ENCODE results near the gene HSPB6.

DNA sequence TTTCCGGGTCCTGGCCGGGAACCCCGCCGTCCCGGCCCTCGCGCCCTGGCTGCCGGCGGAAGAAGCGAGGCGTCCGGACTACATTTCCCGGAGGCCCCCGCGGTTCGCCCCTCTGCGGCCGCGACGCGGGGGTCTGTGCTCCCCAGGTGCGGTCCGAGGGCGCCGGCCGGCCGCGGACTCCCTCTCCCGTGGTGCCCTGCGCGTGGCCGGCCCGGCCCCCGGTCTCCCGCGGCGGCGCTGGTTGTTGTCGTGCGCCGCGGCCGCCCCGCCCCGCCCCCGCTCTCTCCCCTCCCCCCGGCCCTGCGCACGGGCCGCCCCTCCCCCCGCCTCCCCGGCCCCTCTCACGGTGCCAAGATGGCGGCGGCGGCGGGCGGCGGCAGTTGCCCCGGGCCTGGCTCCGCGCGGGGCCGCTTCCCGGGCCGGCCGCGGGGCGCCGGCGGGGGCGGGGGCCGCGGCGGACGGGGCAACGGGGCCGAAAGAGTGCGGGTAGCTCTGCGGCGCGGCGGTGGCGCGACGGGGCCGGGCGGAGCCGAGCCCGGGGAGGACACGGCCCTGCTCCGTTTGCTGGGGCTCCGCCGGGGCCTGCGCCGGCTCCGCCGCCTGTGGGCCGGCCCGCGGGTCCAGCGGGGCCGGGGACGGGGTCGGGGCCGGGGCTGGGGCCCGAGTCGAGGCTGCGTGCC, 39.0 kb downstream of the HSPB6 start, which contains the start of gene KMT2B:
- TF ChIP-seq, protein P1, sequence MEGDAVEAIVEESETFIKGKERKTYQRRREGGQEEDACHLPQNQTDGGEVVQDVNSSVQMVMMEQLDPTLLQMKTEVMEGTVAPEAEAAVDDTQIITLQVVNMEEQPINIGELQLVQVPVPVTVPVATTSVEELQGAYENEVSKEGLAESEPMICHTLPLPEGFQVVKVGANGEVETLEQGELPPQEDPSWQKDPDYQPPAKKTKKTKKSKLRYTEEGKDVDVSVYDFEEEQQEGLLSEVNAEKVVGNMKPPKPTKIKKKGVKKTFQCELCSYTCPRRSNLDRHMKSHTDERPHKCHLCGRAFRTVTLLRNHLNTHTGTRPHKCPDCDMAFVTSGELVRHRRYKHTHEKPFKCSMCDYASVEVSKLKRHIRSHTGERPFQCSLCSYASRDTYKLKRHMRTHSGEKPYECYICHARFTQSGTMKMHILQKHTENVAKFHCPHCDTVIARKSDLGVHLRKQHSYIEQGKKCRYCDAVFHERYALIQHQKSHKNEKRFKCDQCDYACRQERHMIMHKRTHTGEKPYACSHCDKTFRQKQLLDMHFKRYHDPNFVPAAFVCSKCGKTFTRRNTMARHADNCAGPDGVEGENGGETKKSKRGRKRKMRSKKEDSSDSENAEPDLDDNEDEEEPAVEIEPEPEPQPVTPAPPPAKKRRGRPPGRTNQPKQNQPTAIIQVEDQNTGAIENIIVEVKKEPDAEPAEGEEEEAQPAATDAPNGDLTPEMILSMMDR (IDR thresholded peaks at IDR 0.05; ENCODE audit: insufficient read depth, low read length, poor library complexity, severe bottlenecking), result no peak
- no peak for TF ChIP-seq EZH2phosphoT487 (conservative IDR thresholded peaks at IDR 0.05; ENCODE audit: low read length)

All from SU-DHL-6 (cell line).